GM23338 (cell line): ENCODE measurements around the gene SYNE2. TPM values are rescaled to one million over a fixed set of nuclear protein-coding genes. Genes with fewer than 3 reads are reported as not detected.

Experiments used
- ATAC-seq: fragments of 200-7000 bp; cut with Tn5 transposase; 3 replicates; pipeline ENCODE4 v1.9.1; 2020
- DNase-seq: peaks from one replicate; pipeline ENCODE4 v3.0.0-alpha.2; 2015; ENCODE audit warnings: low spot score
- H2AFZ ChIP-seq: fragments of 200-600 bp; sonication (generic); 2 replicates; pipeline ENCODE4 v1.8.0; 2016; ENCODE audit warnings: antibody characterized with exemption, mild to moderate bottlenecking, moderate library complexity
- H3F3A ChIP-seq: fragments of 200-600 bp; sonication (generic); replicated peaks from 2 replicates; pipeline ENCODE4 v1.8.0; 2017; ENCODE audit warnings: antibody characterized with exemption, mixed run types, low read depth
- H3K27ac ChIP-seq: fragments of 200-600 bp; sonication (generic); 2 replicates; pipeline ENCODE4 v1.6.1; 2016; ENCODE audit warnings: low read depth
- H3K27me3 ChIP-seq: fragments of 200-600 bp; sonication (generic); 2 replicates; pipeline ENCODE4 v1.8.0; 2016; ENCODE audit warnings: mild to moderate bottlenecking, mixed run types, moderate library complexity; ENCODE audit not compliant: insufficient read depth
- H3K36me3 ChIP-seq: fragments of 200-600 bp; sonication (generic); 2 replicates; pipeline ENCODE4 v1.8.0; 2016; ENCODE audit warnings: mild to moderate bottlenecking; ENCODE audit not compliant: insufficient read depth
- H3K4me1 ChIP-seq: fragments of 200-600 bp; sonication (generic); 2 replicates; pipeline ENCODE4 v1.8.0; 2016; ENCODE audit warnings: mild to moderate bottlenecking, moderate library complexity; ENCODE audit not compliant: insufficient read depth
- H3K4me2 ChIP-seq: fragments of 200-600 bp; sonication (generic); 2 replicates; pipeline ENCODE4 v1.7.1; 2017; ENCODE audit warnings: mixed run types
- H3K4me3 ChIP-seq: fragments of 200-600 bp; sonication (generic); 2 replicates; pipeline ENCODE4 v1.6.1; 2016; ENCODE audit warnings: mixed run types
- H3K79me2 ChIP-seq: fragments of 200-600 bp; sonication (generic); replicated peaks from 2 replicates; pipeline ENCODE4 v1.8.0; 2017; ENCODE audit warnings: mild to moderate bottlenecking; ENCODE audit not compliant: insufficient read depth
- H3K9me2 ChIP-seq: fragments of 200-600 bp; sonication (generic); 2 replicates; pipeline ENCODE4 v1.8.0; 2017; ENCODE audit not compliant: insufficient read depth
- H4K20me1 ChIP-seq: fragments of 200-600 bp; sonication (generic); replicated peaks from 2 replicates; pipeline ENCODE4 v1.8.0; 2017; ENCODE audit warnings: mild to moderate bottlenecking; ENCODE audit not compliant: insufficient read depth
- H3K27ac Mint-ChIP-seq: 2 replicates; pipeline ENCODE4 v1.8.0; 2020; ENCODE audit warnings: inconsistent platforms, mild to moderate bottlenecking, moderate library complexity, mixed read lengths
- H3K27me3 Mint-ChIP-seq: 3 replicates; pipeline ENCODE4 v1.8.0; 2022; ENCODE audit warnings: low read depth, mild to moderate bottlenecking, moderate library complexity, mixed read lengths, inconsistent platforms; ENCODE audit not compliant: insufficient read depth, poor library complexity
- H3K36me3 Mint-ChIP-seq: 3 replicates; pipeline ENCODE4 v1.8.0; 2021; ENCODE audit warnings: low read depth, mild to moderate bottlenecking, inconsistent platforms, moderate library complexity, mixed read lengths
- H3K4me1 Mint-ChIP-seq: 3 replicates; pipeline ENCODE4 v1.8.0; 2020; ENCODE audit warnings: mild to moderate bottlenecking, inconsistent platforms, mixed read lengths
- H3K4me3 Mint-ChIP-seq: 3 replicates; pipeline ENCODE4 v1.8.0; 2021; ENCODE audit warnings: moderate library complexity, mild to moderate bottlenecking, inconsistent platforms, mixed read lengths
- H3K9me3 Mint-ChIP-seq: 3 replicates; pipeline ENCODE4 v1.8.0; 2020; ENCODE audit warnings: moderate library complexity, mild to moderate bottlenecking, inconsistent platforms, mixed read lengths
- CREB1 ChIP-seq: fragments of 250-450 bp; sonication (Bioruptor Pico); IDR thresholded peaks from 2 replicates; pipeline ENCODE4 v1.5.0; 2020; ENCODE audit warnings: low read depth, mild to moderate bottlenecking, moderate library complexity
- EZH2 ChIP-seq: fragments of 200-600 bp; sonication (generic); IDR thresholded peaks from one replicate; pipeline ENCODE4 v1.8.0; 2017; ENCODE audit warnings: antibody characterized with exemption, mild to moderate bottlenecking, low read depth; ENCODE audit not compliant: unreplicated experiment
- EZH2phosphoT487 ChIP-seq: fragments of 200-600 bp; sonication (generic); IDR thresholded peaks from one replicate; pipeline ENCODE4 v1.8.1; 2018; ENCODE audit warnings: antibody characterized with exemption; ENCODE audit not compliant: unreplicated experiment
- JUNB ChIP-seq: IDR thresholded peaks from one replicate; pipeline ENCODE4 v1.6.1; 2016; ENCODE audit warnings: antibody characterized with exemption; ENCODE audit not compliant: unreplicated experiment
- NANOG ChIP-seq: IDR thresholded peaks from 2 replicates; pipeline ENCODE4 v1.6.1; 2016; ENCODE audit warnings: antibody characterized with exemption, borderline replicate concordance
- POLR2AphosphoS5 ChIP-seq: IDR thresholded peaks from 2 replicates; pipeline ENCODE4 v1.6.1; 2016; ENCODE audit warnings: antibody characterized with exemption, low read depth
- STAT1 ChIP-seq: IDR thresholded peaks from one replicate; pipeline ENCODE4 v1.6.1; 2016; ENCODE audit warnings: antibody characterized with exemption; ENCODE audit not compliant: unreplicated experiment
- ZNF331 ChIP-seq: fragments of 250-450 bp; sonication (Bioruptor Pico); IDR thresholded peaks from 2 replicates; pipeline ENCODE4 v1.5.0; 2020; ENCODE audit warnings: low read depth, mild to moderate bottlenecking, moderate library complexity
- polyA plus RNA-seq: library from polyadenylated mRNA; unstranded; fragments of >200 nt; fragmentation: Nextera tagmentation; extraction: Ambion mirVana; gene quantifications from 2 replicates; pipeline ENCODE4 v1.2.1, GENCODE V29; 2016
- total RNA-seq: library from RNA; depleted of rRNA; stranded (reverse); fragments of >200 nt; shearing (Covaris generic); gene quantifications from 2 replicates; pipeline ENCODE4 v1.2.3, GENCODE V29; 2014
- TF ChIP-seq, protein P1 (sequence below): IDR thresholded peaks from one replicate; pipeline ENCODE4 v1.6.1; 2018; ENCODE audit warnings: antibody characterized with exemption; ENCODE audit not compliant: unreplicated experiment
- TF ChIP-seq, protein P2 (sequence below), 2 experiments: fragments of 200-600 bp in 1 of 2; sonication (generic) in 1 of 2; conservative IDR thresholded peaks; 2 replicates each; pipeline versions ENCODE4 v1.5.1 to v1.6.1; 2016 to 2017; ENCODE audit warnings: antibody characterized with exemption in 2 of 2, low read depth in 2 of 2, mild to moderate bottlenecking in 2 of 2, moderate library complexity in 1 of 2
- TF ChIP-seq, protein P3 (sequence below): IDR thresholded peaks from 2 replicates; pipeline ENCODE4 v1.6.1; 2016; ENCODE audit warnings: antibody characterized with exemption

The SYNE2 gene
- total and polyA plus RNA-seq, 2 experiments from 2014 or later: 34.3 to 86.5 TPM

DNA sequence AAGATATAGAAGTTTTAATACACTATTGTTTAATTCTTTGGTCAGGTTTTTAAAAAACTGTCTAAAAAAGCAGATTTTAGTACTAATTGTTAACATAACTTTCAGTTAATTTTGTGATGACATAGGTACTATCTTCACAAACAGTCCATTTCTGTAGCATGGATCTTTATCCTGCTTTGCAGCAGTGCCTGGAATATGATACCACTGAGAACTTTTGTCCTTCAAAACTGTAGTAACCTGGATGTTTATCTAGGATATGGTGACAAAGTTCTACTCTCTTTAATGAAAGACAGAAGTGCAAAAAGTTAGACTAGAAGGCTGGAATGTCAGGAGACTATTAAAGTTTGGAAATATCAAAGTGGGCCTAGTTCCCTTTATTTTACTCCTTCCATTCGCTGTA is 159.9 kb downstream of the SYNE2 start (continued):
- TF ChIP-seq, protein P1, sequence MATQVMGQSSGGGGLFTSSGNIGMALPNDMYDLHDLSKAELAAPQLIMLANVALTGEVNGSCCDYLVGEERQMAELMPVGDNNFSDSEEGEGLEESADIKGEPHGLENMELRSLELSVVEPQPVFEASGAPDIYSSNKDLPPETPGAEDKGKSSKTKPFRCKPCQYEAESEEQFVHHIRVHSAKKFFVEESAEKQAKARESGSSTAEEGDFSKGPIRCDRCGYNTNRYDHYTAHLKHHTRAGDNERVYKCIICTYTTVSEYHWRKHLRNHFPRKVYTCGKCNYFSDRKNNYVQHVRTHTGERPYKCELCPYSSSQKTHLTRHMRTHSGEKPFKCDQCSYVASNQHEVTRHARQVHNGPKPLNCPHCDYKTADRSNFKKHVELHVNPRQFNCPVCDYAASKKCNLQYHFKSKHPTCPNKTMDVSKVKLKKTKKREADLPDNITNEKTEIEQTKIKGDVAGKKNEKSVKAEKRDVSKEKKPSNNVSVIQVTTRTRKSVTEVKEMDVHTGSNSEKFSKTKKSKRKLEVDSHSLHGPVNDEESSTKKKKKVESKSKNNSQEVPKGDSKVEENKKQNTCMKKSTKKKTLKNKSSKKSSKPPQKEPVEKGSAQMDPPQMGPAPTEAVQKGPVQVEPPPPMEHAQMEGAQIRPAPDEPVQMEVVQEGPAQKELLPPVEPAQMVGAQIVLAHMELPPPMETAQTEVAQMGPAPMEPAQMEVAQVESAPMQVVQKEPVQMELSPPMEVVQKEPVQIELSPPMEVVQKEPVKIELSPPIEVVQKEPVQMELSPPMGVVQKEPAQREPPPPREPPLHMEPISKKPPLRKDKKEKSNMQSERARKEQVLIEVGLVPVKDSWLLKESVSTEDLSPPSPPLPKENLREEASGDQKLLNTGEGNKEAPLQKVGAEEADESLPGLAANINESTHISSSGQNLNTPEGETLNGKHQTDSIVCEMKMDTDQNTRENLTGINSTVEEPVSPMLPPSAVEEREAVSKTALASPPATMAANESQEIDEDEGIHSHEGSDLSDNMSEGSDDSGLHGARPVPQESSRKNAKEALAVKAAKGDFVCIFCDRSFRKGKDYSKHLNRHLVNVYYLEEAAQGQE: no peak

DNA sequence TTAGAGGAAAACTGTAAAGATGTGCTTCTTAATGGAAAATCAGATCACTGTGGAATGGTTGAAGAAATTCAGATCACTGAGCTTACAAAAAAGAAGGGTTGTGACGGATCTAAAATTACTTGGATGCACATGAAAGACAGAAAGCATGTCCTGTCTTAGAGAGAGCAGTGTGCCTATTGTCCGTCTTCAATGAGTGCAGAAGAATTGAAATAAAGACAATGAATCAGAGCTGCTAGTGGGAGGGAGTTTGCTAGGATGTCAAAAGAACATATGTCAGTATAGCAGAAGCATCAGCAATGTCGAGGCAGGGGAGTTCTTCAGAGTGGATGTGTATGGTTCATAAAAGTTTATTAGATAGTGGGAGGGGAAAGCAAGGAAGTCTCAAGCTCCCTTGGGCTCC is 172.7 kb downstream of the SYNE2 start:
- Mint-ChIP-seq H3K4me1 (no peaks in the 10 kb centered on the region), H3K27ac (no peak overlapping the region), H3K27me3 (no peaks in the 10 kb centered on the region), H3K36me3 (peaks cover 9% of the 10 kb centered on the region; the same call in 2 of the 3 replicates), H3K4me3 (no peak overlapping the region), H3K9me3 (no peaks in the 10 kb centered on the region)
- Histone ChIP-seq H3K79me2 (no peaks in the 10 kb centered on the region), H3K36me3 (0 out of 2 replicates have a peak, but pooled peaks cover 3% of the 10 kb centered on the region), H2AFZ (no peak overlapping the region), H3K4me3 (no peak overlapping the region), H3F3A (no peaks in the 10 kb centered on the region), H4K20me1 (no peaks in the 10 kb centered on the region; the same call in 1 of the 2 replicates), H3K4me1 (no peaks in the 10 kb centered on the region), H3K4me2 (no peak overlapping the region), H3K27ac (no peak overlapping the region), H3K9me2 (no peaks in the 10 kb centered on the region), H3K27me3 (no peaks in the 10 kb centered on the region)
- DNase-seq (no peak), ATAC-seq (no peak)
- TF ChIP-seq, protein P1: no peak
- TF ChIP-seq, protein P2, sequence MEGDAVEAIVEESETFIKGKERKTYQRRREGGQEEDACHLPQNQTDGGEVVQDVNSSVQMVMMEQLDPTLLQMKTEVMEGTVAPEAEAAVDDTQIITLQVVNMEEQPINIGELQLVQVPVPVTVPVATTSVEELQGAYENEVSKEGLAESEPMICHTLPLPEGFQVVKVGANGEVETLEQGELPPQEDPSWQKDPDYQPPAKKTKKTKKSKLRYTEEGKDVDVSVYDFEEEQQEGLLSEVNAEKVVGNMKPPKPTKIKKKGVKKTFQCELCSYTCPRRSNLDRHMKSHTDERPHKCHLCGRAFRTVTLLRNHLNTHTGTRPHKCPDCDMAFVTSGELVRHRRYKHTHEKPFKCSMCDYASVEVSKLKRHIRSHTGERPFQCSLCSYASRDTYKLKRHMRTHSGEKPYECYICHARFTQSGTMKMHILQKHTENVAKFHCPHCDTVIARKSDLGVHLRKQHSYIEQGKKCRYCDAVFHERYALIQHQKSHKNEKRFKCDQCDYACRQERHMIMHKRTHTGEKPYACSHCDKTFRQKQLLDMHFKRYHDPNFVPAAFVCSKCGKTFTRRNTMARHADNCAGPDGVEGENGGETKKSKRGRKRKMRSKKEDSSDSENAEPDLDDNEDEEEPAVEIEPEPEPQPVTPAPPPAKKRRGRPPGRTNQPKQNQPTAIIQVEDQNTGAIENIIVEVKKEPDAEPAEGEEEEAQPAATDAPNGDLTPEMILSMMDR (conservative IDR thresholded peaks at IDR 0.05; ENCODE audit: low read depth in 2 of 2): no peak
- TF ChIP-seq EZH2phosphoT487: no peak
- no peak for TF ChIP-seq NANOG
- TF ChIP-seq JUNB: no peak
- no peak for TF ChIP-seq POLR2AphosphoS5
- TF ChIP-seq EZH2: no peak
- TF ChIP-seq, protein P3, sequence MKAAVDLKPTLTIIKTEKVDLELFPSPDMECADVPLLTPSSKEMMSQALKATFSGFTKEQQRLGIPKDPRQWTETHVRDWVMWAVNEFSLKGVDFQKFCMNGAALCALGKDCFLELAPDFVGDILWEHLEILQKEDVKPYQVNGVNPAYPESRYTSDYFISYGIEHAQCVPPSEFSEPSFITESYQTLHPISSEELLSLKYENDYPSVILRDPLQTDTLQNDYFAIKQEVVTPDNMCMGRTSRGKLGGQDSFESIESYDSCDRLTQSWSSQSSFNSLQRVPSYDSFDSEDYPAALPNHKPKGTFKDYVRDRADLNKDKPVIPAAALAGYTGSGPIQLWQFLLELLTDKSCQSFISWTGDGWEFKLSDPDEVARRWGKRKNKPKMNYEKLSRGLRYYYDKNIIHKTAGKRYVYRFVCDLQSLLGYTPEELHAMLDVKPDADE: no peak
- no peak for TF ChIP-seq CREB1 (CRISPR knock-in tag)
- TF ChIP-seq STAT1: no peak
- no peak for TF ChIP-seq ZNF331
